ENCODE results near the gene WDR1. TPM values are rescaled to one million over a fixed set of nuclear protein-coding genes. Genes with fewer than 3 reads are reported as not detected.

The WDR1 gene
- total RNA-seq, 1 experiment from 2014 or later = 223 TPM

DNA sequence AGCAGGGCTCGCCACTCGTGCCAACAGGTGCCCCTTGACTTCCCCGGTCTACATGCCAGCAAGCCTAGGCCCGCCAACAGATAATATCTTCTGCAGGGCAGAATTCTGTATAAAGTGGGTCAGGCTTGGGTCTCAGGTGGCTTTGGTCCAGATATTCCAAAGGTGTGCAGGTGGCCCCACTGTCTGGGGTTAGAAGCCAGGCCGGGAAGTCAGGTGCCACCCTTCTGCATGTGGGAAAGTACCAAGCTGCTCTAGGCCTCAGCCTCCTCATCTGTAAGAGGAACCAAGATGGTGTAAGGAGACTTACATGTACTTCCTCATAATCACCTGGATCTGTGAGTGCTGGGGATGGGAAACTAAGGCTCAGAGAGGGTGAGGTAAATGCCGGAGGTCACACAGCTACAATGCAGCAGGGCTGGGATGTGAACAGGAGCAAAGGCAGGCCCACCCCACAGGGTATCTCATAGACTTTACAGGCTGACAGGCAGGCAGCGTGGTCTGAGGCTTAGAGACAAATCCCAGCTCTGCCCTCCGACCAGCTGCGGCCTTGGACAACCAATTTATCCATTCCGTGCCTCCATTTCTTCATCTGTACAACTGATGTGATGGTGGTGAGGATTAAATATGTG, 35.9 kb downstream of the WDR1 start (continued):
- no peak for TF ChIP-seq POLR2AphosphoS5 (IDR thresholded peaks at IDR 0.05; ENCODE audit: low read depth, low read length)
- no peak for TF ChIP-seq RAD21 (IDR thresholded peaks at IDR 0.05; ENCODE audit: low read depth)
- TF ChIP-seq, protein P1, sequence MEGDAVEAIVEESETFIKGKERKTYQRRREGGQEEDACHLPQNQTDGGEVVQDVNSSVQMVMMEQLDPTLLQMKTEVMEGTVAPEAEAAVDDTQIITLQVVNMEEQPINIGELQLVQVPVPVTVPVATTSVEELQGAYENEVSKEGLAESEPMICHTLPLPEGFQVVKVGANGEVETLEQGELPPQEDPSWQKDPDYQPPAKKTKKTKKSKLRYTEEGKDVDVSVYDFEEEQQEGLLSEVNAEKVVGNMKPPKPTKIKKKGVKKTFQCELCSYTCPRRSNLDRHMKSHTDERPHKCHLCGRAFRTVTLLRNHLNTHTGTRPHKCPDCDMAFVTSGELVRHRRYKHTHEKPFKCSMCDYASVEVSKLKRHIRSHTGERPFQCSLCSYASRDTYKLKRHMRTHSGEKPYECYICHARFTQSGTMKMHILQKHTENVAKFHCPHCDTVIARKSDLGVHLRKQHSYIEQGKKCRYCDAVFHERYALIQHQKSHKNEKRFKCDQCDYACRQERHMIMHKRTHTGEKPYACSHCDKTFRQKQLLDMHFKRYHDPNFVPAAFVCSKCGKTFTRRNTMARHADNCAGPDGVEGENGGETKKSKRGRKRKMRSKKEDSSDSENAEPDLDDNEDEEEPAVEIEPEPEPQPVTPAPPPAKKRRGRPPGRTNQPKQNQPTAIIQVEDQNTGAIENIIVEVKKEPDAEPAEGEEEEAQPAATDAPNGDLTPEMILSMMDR (IDR thresholded peaks at IDR 0.05 in 2 of 3, conservative IDR thresholded peaks at IDR 0.05 in 1 of 3; ENCODE audit: borderline replicate concordance in 1 of 3, insufficient read depth in 1 of 3, low read depth in 2 of 3, low read length in 2 of 3) = no peak
- no peak for TF ChIP-seq SRF (IDR thresholded peaks at IDR 0.05; ENCODE audit: low read depth)
- TF ChIP-seq ELF1 (IDR thresholded peaks at IDR 0.05; ENCODE audit: borderline replicate concordance, low read depth) = no peak
- TF ChIP-seq, protein P2, sequence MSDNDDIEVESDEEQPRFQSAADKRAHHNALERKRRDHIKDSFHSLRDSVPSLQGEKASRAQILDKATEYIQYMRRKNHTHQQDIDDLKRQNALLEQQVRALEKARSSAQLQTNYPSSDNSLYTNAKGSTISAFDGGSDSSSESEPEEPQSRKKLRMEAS (IDR thresholded peaks at IDR 0.05) = no peak
- TF ChIP-seq YY1 (IDR thresholded peaks at IDR 0.05; ENCODE audit: extremely low read depth, insufficient replicate concordance, low read depth, low read length) = no peak
- TF ChIP-seq CEBPB (IDR thresholded peaks at IDR 0.05; ENCODE audit: low read depth) = no peak
- TF ChIP-seq SIN3A (IDR thresholded peaks at IDR 0.05; ENCODE audit: low read depth) = no peak
- TF ChIP-seq EGR1 (IDR thresholded peaks at IDR 0.05; ENCODE audit: low read depth) = no peak
- TF ChIP-seq ZFX (IDR thresholded peaks at IDR 0.05) = no peak

DNA sequence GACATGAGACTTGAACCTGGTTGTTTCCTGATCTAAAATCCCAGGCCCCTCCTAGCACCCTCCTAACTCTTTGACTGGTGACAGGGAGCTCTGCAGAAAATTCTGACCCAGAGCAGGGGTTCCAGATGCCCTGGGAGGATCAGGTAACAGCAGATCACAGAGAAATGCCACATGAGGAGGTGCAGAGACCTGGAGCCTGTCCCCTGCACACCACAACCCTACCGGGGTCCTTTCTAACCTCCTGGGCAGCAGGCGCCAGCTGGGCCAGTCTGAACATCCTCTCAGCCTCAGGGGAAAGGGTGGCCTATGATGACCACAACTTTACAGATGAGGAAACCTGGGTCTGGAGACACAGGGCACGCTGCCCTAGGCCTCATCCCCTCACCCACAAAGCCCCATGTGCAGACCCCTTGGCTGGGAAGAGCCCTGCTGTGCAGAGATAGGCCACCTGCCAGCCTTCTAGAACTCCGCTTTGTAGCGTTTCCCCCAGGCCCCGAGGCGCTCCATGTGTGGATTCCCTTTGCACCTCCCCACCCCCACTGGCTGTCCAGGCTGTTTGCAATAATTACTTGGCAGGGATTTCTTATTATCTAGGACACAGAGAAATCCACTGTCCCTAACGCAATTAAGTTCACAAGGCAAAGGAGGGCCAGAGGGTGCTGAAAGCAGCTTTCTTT, 36.5 kb downstream of the WDR1 start:
- Histone ChIP-seq H3K79me2 (ENCODE audit: insufficient read depth, low read length) (peaks cover 4% of the 10 kb centered on the region; the same call in 1 of the 2 replicates), H3K27me3 (ENCODE audit: insufficient read depth, low read length) (no peaks in the 10 kb centered on the region), H3K9ac (ENCODE audit: low read length) (no peak overlapping the region), H3K9me2 (ENCODE audit: insufficient read depth) (no peaks in the 10 kb centered on the region), H2AFZ (ENCODE audit: low read depth, low read length, poor library complexity, severe bottlenecking) (no peak overlapping the region), H3K4me3 (replicated peaks in 1 of 2; ENCODE audit: low read depth in 1 of 2, low read length in 2 of 2) (no peak overlapping the region), H3K9me3 (ENCODE audit: control insufficient read depth in 1 of 2, insufficient read depth in 1 of 2, low read depth in 1 of 2, low read length in 2 of 2) (no peaks in the 10 kb centered on the region), H3K27ac (ENCODE audit: low read depth, low read length) (no peak overlapping the region), H3K36me3 (ENCODE audit: control insufficient read depth in 1 of 2, insufficient read depth in 2 of 2, low read length in 2 of 2) (peaks cover 50 to 59% of the 10 kb centered on the region in 2 experiments; a peak in 3 of 4 replicates), H3K4me1 (ENCODE audit: control insufficient read depth in 1 of 2, insufficient read depth in 2 of 2, low read length in 2 of 2) (no peaks in the 10 kb centered on the region), H4K20me1 (ENCODE audit: insufficient read depth) (no peaks in the 10 kb centered on the region), H3K4me2 (ENCODE audit: low read length) (no peak overlapping the region)
- intact Hi-C loops (cut with micrococcal nuclease) = no loop called here
- DNase-seq (ENCODE audit: low read depth, low spot score) (no peak), ATAC-seq (no peak)
- ChIA-PET POLR2A (no interaction called here), RAD21 (ENCODE audit: low non-redundant PET in 1 of 2, low total read pairs in 2 of 2, uncharacterized antibody in 2 of 2, unreplicated experiment in 2 of 2) (no interaction called here), CTCF (no interaction called here)
- TF ChIP-seq CEBPB (IDR thresholded peaks at IDR 0.05; ENCODE audit: low read depth) (no peak), EZH2phosphoT487 (IDR thresholded peaks at IDR 0.05; ENCODE audit: borderline replicate concordance) (no peak), JUND (IDR thresholded peaks at IDR 0.05) (no peak), RAD21 (IDR thresholded peaks at IDR 0.05; ENCODE audit: low read depth) (no peak), SIN3A (IDR thresholded peaks at IDR 0.05; ENCODE audit: low read depth) (no peak), POLR2AphosphoS5 (IDR thresholded peaks at IDR 0.05; ENCODE audit: low read depth, low read length) (no peak), FOSL1 (IDR thresholded peaks at IDR 0.05; ENCODE audit: low read depth) (no peak), POLR2A (IDR thresholded peaks at IDR 0.05; ENCODE audit: borderline replicate concordance, extremely low read depth, insufficient read depth, insufficient read length) (no peak)
- TF ChIP-seq, protein P1 (IDR thresholded peaks at IDR 0.05 in 2 of 3, conservative IDR thresholded peaks at IDR 0.05 in 1 of 3; ENCODE audit: borderline replicate concordance in 1 of 3, insufficient read depth in 1 of 3, low read depth in 2 of 3, low read length in 2 of 3) = no peak
- TF ChIP-seq, protein P3, sequence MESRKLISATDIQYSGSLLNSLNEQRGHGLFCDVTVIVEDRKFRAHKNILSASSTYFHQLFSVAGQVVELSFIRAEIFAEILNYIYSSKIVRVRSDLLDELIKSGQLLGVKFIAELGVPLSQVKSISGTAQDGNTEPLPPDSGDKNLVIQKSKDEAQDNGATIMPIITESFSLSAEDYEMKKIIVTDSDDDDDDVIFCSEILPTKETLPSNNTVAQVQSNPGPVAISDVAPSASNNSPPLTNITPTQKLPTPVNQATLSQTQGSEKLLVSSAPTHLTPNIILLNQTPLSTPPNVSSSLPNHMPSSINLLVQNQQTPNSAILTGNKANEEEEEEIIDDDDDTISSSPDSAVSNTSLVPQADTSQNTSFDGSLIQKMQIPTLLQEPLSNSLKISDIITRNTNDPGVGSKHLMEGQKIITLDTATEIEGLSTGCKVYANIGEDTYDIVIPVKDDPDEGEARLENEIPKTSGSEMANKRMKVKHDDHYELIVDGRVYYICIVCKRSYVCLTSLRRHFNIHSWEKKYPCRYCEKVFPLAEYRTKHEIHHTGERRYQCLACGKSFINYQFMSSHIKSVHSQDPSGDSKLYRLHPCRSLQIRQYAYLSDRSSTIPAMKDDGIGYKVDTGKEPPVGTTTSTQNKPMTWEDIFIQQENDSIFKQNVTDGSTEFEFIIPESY (IDR thresholded peaks at IDR 0.05; ENCODE audit: extremely low read depth, insufficient replicate concordance, low read length) = no peak
- TF ChIP-seq, protein P2 (IDR thresholded peaks at IDR 0.05) = no peak
- no TSS peak for BruUV-seq (replicated peaks)
